Activated T-cell treated with anti-CD3 and anti-CD28 coated beads, Interleukin-2, amount 50 U/mL, for 1 hour (primary cell): Measurements from ENCODE around the gene WDR19.
"Not testable (repeated sequence)": the region's sequence is repeated elsewhere in the genome, so short reads cannot be mapped to it uniquely, and the experiment has no call there.

Source experiments
- DNase-seq: peaks from one replicate; pipeline ENCODE4 v3.0.0-alpha.2; 2020

Gene WDR19

DNA sequence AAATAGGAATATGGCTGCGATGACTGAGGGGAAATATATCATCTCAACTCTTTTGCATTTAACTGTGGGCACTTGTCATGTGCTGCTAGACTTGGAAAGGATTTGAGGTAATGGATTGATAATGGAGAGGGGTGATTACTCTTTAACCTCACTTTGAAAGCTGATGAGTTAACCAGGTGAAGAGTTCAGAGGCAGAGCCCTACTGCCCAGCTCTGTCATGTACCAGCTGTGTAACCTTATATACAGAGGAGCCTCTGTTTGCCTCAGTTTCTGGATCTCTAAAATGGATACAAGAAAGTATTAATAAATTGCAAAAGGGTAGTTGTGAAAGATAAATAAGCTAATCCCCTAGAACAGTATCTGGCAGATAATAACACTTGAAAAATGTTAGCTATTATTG lies 51.5 kb downstream of the WDR19 start:
- no peak for DNase-seq

DNA sequence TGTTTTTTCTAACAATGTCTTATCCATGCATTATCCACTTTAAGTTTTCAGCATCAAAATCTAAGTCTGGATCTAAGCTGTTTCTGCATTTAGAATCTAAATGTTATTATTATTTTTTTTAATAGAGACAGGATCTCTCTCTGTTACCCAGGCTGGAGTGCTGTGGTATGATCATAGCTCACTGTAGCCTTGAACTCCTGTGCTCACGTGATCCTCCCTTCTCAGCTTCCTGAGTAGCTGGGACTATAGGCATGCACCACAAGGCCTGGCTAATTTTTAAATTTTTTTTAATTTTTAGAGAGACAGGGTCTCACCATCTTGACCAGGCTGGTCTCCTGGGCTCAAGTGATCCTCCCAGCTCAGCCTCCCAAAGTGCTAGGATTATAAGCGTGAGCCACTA lies 52.7 kb downstream of the WDR19 start:
- no peak for DNase-seq

- no peak for DNase-seq
Measured at GRCh38 chr4:39235696-39236095, 53.4 kb downstream of the WDR19 start.

DNA sequence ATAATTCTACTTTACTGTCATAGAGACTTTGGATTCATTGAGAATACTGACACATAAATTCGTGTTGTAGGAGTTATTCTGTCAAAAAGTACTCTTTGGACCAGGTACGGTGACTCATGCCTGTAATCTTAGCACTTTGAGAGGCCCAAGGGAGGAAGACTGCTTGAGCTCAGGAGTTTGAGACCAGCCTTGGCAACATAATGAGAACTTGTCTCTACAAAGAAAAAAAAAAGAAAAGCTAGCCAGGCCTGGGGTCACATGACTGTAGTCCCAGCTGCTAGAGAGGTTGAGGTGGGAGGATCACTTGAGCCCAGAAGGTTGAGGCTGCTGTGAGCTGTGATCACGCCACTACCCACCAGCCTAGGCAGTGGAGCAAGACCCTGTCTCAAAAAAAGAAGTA lies 54.9 kb downstream of the WDR19 start:
- DNase-seq, result no peak

GRCh38 chr4:39243462-39243861 lies 61.1 kb downstream of the WDR19 start:
- no peak for DNase-seq

GRCh38 chr4:39255266-39255665 lies 72.9 kb downstream of the WDR19 start:
- no peak for DNase-seq

DNA sequence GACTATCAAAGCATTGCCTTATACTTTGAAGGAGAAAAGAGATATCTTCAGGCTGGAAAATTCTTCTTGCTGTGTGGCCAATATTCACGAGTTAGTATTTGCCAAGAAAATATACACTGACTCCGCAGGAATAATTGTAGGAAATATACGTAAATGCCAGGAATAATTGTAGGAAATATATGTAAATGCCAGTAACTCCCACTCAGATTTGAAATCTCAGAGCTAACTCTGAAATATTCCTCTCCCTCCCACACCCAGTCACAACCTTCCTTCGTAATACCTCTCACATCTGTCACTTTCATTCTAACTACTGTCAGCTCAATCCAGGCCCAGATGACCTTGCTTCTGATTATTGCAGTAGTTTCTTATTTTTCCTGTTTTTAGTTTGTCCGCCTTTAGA lies 73.5 kb downstream of the WDR19 start:
- no peak for DNase-seq

DNA sequence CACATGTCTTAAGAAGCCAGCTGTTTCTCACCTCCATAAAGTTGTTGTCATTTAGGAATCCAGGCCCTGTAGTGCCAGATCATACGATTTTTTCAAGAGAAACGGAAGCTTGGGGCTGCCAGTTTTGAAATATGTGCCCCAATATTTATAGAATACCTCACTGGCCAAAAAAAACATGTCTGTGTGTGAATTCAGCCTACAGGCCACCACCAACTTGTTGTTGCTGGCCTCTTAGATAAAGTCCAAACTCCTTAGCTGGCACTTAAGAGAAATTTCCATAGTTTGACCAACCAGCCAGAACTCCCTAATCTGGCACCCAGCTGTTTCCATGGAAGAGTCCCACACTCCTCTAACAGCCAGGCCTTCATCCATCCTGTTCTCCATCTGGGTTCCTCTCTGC lies 74.1 kb downstream of the WDR19 start:
- DNase-seq, result no peak

- DNase-seq, result no peak
Measured at GRCh38 chr4:39259571-39260330, 77.4 kb downstream of the WDR19 start.

- no peak for DNase-seq
Measured at GRCh38 chr4:39263895-39264294, 81.6 kb downstream of the WDR19 start.

DNA sequence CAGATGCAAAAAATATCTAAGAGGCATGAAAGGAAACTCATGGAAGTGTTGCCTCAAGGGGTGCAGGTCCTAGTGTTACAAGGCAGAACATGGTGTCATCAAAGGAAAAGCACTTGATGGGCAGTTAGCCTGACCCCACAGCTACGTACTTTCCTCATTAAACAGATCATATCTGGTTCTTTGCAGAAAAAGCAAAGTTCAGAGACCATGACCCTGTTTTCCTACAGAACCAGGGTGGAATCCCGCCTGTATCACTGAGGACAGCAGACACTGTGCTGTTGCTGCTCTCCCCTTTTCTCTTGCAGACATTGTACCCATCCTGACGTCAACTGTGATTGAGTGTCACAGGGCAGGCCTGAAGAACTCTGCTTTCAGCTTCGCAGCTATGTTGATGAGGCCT lies 92.2 kb downstream of the WDR19 start:
- no peak for DNase-seq

GRCh38 chr4:39277661-39278060 lies 95.3 kb downstream of the WDR19 start:
- not testable (repeated sequence) for DNase-seq

DNA sequence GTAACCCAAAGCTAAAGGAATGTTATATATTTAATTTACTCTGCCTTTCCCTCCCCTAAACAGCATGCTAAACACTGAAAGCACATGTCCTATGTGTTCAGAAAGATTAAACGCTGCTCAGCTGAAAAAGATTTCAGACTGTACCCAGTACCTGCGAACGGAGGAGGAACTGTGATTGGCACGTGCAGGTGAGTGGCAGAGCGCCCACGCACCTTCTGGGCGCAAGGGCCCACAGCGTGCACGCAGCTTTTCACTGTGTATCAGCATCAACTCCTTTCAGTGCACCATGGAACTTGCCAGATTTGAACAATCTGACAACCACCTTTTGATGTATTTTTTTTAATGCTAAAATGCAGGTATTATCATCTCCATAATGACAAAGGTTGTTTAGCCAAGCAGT lies 96.1 kb downstream of the WDR19 start:
- no peak for DNase-seq

GRCh38 chr4:39279416-39279815 lies 97.1 kb downstream of the WDR19 start:
- no peak for DNase-seq

- no peak for DNase-seq
Measured at GRCh38 chr4:39280770-39281169, 98.4 kb downstream of the WDR19 start.

GRCh38 chr4:39285111-39285795 lies 102.9 kb downstream of the WDR19 start:
- no peak for DNase-seq

DNA sequence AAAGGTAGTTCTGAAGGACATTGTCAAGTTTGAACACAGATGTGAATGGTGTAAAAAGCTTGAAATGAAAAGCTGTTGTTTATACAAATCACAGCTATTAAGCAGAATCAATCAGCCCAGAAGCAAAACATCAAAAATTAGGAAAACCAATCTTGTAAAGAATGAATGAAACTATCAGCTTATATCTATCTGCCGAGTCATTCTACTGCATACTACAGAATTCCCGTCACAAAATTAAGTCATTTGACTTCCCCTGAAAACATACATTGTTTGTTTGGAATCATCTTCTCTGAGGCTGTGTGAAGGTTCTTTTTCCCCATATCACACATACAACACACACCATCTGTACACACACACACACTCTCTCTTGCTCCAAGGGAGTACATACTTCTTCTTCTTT lies 103.5 kb downstream of the WDR19 start:
- DNase-seq, result no peak

- DNase-seq, result no peak
Measured at GRCh38 chr4:39286263-39286662, 103.9 kb downstream of the WDR19 start.

- DNase-seq, result no peak
Measured at GRCh38 chr4:39287223-39287622, 104.9 kb downstream of the WDR19 start.

DNA sequence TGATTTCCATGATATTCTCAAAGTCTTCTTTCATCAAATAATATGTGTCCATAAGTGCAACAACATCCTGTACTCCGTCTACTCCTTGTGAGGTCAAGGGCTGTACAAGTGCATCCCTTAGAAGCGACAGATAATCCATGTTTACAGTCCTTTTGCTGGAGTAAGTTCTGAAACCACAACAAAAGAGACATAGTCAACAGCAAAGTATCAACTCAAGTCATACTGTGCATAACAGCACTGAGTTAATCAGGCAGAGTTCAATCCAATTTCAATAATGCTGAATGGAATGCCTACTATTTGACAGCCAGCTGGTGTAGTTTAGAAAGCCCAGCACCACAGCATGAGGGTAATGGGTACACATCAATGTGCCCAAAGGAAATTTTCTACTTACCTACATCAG lies 109.4 kb downstream of the WDR19 start:
- DNase-seq, result no peak

GRCh38 chr4:39292433-39292832 lies 110.1 kb downstream of the WDR19 start:
- not testable (repeated sequence) for DNase-seq

GRCh38 chr4:39295784-39296183 lies 113.5 kb downstream of the WDR19 start:
- no peak for DNase-seq

DNA sequence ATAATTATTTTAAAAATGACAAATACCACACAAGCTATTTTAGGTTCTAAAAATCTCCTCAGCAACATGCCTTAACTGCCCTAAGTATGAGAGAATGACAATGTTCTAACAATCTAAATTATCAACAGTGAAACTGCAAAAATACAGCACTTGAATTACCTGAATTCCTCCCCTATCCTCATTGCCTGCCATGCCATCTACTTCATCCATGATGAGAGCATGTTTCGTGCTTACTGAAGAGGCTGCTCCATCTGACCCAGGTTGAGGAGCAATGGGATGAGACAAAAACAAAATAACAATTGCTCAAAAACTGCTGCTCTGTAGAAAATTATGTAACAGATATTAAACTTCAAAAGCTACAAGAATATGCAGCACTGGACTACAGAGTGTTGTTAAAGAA lies 120.6 kb downstream of the WDR19 start:
- DNase-seq, result no peak

DNA sequence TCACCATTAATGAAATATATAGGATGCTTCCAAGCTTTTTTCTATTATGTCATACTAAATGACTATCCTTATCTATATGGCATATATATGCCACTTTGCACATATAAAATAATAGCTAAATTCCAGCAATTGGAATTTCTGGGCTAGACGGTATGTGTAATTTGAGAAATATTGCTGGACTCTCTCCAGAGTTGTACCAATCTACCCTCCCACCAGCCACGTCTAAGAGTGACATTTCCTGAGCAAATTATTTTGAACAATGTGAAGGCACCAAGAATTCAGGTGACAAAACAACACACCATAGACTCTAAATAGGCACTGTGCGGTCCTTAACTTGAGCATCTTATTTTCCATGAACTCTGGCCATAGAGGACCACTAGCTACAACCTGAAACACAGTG lies 121.5 kb downstream of the WDR19 start:
- no peak for DNase-seq

DNA sequence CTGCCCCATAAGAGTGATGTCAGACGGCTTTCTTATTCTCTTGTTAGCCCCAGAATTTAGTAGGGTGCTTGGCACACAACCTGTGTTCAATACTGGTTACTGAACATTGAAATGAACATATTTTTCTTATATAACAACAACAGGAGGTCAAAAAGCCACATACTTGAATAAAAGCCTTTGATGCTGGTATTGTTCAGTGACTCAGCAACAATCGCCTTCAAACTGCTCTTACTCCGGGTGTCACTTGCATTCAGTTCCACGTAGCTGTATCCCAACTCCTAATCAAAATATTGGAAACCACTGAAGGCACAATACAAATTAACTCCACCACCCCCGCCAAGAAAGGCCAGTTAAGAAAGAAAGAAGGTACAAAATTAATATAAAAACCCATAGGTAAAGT lies 122.3 kb downstream of the WDR19 start:
- DNase-seq, result no peak
